ENCODE measurements around the gene DUSP28.

Gene DUSP28

DNA sequence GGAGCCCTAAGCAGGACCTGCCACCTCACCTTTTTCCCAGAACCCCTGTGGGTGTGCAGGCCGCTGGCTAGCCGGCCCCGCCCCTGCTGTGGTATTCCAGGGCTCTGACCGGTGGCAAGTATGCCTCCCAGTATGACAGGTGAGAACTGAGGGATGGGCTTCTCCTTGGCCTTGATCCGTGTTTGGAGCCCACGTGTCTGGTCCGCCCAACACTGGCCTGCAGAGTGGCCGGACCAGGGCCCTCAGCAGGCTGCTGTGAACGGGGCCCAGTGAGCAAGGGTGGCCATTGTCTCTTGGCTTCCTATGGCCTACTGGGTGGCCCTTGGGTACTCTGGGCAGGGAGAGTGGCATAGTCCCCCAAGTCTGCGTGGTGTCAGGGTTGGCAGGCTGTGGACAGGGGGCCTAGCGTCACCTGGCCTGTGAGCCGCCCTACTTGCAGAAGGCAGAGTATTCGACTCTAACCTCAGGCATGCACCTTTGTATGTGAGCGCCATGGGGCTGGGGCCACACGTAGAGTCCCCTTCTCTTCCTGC, 9.9 kb downstream of the DUSP28 start:
- no peak for FAIRE-seq
- TF ChIP-seq TAF1 (IDR thresholded peaks at IDR 0.05; ENCODE audit: low read depth, low read length): no peak
- no peak for TF ChIP-seq POLR2A (IDR thresholded peaks at IDR 0.05; ENCODE audit: low read depth, low read length)
- TF ChIP-seq POLR2AphosphoS5 (IDR thresholded peaks at IDR 0.05; ENCODE audit: low read depth, low read length): no peak
- no peak for TF ChIP-seq POU2F2 (IDR thresholded peaks at IDR 0.05; ENCODE audit: low read depth, low read length)
- TF ChIP-seq PAX5 (IDR thresholded peaks at IDR 0.05; ENCODE audit: insufficient read depth, low read length, severe bottlenecking): no peak
- TF ChIP-seq SPI1 (IDR thresholded peaks at IDR 0.05; ENCODE audit: low read depth, low read length): no peak

DNA sequence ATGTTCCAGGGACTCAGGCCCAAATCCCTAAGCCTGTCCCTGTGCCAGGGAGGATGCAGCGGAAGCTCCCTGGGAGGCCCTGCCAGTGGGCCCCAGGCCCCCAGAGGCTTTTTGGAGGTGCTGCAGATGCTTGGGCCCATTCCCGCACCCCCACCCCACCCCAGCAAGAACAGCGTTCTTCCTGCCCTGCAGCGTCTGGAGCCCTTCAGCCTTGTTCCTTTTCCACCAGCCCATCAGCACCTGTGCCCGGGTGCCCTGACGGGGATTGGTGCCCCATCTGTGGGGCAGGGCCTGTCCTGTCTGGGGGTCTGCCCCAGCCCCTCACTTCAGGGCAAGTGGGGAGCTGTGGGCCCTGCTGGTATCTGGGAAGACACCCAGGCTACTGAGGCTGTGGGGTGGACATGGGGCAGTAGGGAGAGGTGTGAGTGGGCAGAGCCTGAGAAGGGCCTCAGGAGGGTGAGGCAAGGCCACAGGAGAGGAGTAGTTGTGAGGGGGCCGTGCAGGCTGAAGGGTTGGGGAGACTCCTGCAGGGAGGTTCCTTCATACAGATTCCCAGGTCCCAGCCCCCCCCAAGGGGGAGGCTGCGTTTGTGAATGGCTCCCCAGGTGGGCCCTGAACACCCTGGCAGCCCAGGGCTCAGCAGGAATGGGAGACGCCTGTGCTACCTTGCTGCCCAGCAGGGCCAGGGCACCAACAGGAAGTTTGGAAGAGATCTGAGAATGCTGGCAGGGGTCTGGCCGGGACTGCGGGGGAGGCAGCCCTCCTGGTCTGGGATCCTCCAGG, 10.6 kb downstream of the DUSP28 start:
- TF ChIP-seq POU2F2 (IDR thresholded peaks at IDR 0.05; ENCODE audit: low read depth, low read length): no peak
- no peak for FAIRE-seq
- no peak for DNase-seq (ENCODE audit: insufficient read length, low spot score)

More for the DNA sequence above, 9.9 kb downstream of the DUSP28 start:
- no peak for DNase-seq (ENCODE audit: insufficient read length, low spot score)

DNA sequence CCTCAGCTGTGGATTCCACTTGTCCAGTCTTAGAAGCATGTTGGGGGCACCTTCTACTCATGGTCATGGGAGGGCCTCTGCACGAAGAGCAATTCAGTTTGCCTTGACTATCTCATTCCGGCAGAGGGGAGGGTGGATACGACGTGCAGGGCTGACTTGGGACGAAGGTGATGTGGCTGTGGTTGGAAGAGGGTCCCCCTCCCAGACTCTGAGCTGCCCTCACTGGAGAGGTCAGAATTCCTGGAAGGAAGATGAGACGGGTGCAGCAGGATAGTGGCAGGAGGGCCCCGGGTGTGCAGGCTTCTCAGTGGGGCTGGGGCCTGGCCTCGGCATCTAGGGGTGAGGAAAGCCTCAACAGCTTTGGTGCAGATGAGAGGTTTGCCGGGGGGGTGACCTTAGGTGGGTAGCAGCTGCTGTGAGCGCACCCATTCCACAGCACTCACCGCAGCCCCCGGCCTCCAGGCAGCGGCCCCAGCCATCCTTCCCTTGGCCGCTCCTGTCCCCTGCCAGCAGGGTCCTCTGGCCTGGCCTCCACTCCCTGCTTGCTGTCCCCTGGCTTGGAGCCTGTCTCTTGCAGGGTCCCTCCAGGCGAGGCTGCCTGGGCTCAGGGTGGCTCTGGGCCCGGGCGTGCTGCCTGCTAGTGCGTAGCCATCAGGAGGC, 11.3 kb downstream of the DUSP28 start:
- no peak for FAIRE-seq
- DNase-seq (ENCODE audit: insufficient read length, low spot score): no peak
- TF ChIP-seq POU2F2 (IDR thresholded peaks at IDR 0.05; ENCODE audit: low read depth, low read length) (no peak), POLR2AphosphoS5 (IDR thresholded peaks at IDR 0.05; ENCODE audit: low read depth, low read length) (no peak), TAF1 (IDR thresholded peaks at IDR 0.05; ENCODE audit: low read depth, low read length) (no peak), SPI1 (IDR thresholded peaks at IDR 0.05; ENCODE audit: low read depth, low read length) (no peak), POLR2A (IDR thresholded peaks at IDR 0.05; ENCODE audit: low read depth, low read length) (no peak), PAX5 (IDR thresholded peaks at IDR 0.05; ENCODE audit: insufficient read depth, low read length, severe bottlenecking) (no peak)

DNA sequence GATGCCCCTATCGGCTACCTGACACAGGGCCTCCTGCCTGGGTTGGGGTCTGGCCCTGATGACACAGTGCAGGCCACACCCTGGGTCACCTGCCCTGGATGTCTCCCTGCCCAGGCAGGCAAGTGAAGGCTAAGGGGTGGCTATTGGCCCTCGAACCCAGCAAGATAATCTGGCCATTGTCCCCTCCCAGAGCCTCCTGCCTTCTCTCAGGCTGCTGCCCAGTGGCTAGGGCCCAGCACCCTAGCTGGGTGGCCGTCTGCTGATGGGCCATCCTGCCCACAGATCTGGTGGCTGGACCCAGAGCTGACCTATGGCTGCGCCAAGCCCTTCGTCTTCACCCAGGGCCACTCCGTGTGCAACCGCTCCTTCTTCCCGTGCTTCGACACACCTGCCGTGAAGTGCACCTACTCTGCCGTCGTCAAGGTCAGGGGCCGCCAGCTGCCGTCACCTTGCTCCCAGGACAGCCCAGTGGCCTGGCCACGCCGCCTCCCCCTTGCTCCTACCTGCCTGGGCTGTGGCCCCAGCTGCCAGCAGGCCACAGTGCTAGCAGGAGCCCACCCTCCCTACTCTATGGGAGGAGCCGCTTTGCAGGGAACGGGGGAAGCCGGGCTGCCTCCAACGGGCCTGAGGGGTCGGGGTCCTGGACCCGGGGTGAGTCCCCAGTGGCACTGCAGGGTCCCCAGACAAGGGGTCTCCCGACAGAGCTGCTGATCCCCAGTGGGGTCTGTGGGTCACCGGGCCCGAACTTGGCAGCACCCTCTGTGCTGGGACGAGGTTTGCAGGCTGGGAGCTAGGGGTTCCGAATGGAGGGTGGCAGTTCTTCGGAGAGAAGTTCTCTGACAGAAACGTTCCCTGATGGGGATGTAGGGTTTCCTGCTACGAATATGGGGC, 12.2 kb downstream of the DUSP28 start:
- no peak for FAIRE-seq

DNA sequence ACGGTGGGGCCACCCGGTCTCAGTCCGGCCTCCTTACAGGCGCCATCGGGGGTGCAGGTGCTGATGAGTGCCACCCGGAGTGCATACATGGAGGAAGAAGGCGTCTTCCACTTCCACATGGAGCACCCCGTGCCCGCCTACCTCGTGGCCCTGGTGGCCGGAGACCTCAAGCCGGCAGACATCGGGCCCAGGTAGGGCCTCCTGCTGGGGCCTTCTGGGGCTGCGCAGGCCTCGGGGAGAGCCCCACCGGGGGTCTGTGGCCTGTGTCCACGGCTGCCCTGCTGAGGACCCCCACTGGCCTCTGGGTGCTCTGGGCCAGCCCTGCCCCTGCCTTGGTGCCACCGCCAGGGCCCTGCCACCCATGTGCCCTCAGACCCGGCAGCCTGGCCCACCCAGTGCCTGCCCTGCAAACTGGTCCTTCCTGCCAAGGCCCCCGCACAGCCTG, 12.9 kb downstream of the DUSP28 start:
- DNase-seq (ENCODE audit: insufficient read length, low spot score) (no peak), FAIRE-seq (no peak)
- TF ChIP-seq POLR2AphosphoS5 (IDR thresholded peaks at IDR 0.05; ENCODE audit: low read depth, low read length) (no peak), POU2F2 (IDR thresholded peaks at IDR 0.05; ENCODE audit: low read depth, low read length) (no peak), PAX5 (IDR thresholded peaks at IDR 0.05; ENCODE audit: insufficient read depth, low read length, severe bottlenecking) (no peak), TAF1 (IDR thresholded peaks at IDR 0.05; ENCODE audit: low read depth, low read length) (no peak), SPI1 (IDR thresholded peaks at IDR 0.05; ENCODE audit: low read depth, low read length) (no peak), POLR2A (IDR thresholded peaks at IDR 0.05; ENCODE audit: low read depth, low read length) (no peak)

More for the DNA sequence above, 12.2 kb downstream of the DUSP28 start:
- DNase-seq (ENCODE audit: insufficient read length, low spot score): no peak
- TF ChIP-seq POLR2AphosphoS5 (IDR thresholded peaks at IDR 0.05; ENCODE audit: low read depth, low read length) (no peak), TAF1 (IDR thresholded peaks at IDR 0.05; ENCODE audit: low read depth, low read length) (no peak), PAX5 (IDR thresholded peaks at IDR 0.05; ENCODE audit: insufficient read depth, low read length, severe bottlenecking) (no peak), POU2F2 (IDR thresholded peaks at IDR 0.05; ENCODE audit: low read depth, low read length) (no peak), POLR2A (IDR thresholded peaks at IDR 0.05; ENCODE audit: low read depth, low read length) (no peak), SPI1 (IDR thresholded peaks at IDR 0.05; ENCODE audit: low read depth, low read length) (no peak)

DNA sequence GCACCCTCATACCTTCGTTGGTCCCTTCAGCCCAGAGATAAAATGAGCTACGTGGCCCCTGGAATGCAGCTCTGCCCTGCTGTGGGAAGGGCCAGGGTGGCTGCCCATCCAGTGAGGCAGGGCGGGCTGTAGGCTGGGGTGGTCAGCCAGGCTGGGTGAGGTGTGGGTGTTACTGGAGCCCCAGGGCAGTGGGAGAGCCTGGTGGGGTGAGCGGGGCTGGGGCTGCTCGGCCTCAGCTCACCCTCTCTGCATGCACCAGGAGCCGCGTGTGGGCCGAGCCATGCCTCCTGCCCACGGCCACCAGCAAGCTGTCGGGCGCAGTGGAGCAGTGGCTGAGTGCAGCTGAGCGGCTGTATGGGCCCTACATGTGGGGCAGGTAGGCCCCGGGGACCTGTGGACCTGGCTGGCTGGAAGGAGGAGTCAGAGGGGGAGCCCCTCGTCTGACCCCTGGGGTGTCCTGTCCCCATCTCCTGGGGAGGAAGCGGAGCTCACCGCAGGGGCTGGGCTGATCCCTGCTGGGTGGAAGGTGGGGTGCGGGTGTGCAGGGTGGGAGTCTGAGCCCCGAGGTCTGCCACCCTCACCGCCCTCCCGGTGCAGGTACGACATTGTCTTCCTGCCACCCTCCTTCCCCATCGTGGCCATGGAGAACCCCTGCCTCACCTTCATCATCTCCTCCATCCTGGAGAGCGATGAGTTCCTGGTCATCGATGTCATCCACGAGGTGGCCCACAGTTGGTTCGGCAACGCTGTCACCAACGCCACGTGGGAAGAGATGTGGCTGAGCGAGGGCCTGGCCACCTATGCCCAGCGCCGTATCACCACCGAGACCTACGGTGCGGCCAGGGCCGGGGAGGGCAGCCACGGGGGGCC, 13.6 kb downstream of the DUSP28 start:
- no peak for DNase-seq (ENCODE audit: insufficient read length, low spot score)
- FAIRE-seq: no peak
- TF ChIP-seq TAF1 (IDR thresholded peaks at IDR 0.05; ENCODE audit: low read depth, low read length) (no peak), PAX5 (IDR thresholded peaks at IDR 0.05; ENCODE audit: insufficient read depth, low read length, severe bottlenecking) (no peak), SPI1 (IDR thresholded peaks at IDR 0.05; ENCODE audit: low read depth, low read length) (no peak), POLR2AphosphoS5 (IDR thresholded peaks at IDR 0.05; ENCODE audit: low read depth, low read length) (no peak), POLR2A (IDR thresholded peaks at IDR 0.05; ENCODE audit: low read depth, low read length) (no peak), POU2F2 (IDR thresholded peaks at IDR 0.05; ENCODE audit: low read depth, low read length) (no peak)

DNA sequence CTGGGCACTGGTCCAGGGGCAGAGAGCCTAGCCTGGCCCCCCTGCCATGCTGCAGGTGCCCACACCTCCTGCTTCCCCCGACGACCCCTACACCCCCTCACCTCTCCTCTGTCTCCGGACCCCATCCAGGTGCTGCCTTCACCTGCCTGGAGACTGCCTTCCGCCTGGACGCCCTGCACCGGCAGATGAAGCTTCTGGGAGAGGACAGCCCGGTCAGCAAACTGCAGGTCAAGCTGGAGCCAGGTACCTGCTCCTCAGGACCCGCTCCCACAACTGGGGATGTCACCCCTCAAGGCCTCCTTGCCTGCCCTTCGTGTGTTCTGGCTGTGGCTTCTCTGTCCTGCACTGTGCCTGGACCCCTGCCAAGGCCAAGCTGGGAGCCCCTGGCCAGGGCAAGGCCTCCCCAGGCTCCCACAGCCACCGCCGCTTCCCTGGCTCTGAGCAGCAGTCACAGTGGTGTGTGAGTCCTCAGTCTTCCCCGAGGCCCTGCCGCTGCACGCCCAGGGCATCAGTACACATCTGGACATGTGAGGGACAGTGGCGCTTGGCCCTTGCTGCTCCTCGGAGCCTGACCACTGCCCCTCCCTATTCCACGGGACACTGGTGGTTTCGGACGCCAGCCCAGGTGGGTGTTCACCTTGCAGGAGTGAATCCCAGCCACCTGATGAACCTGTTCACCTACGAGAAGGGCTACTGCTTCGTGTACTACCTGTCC, 14.4 kb downstream of the DUSP28 start:
- DNase-seq (ENCODE audit: insufficient read length, low spot score) (no peak), FAIRE-seq (no peak)
- TF ChIP-seq POU2F2 (IDR thresholded peaks at IDR 0.05; ENCODE audit: low read depth, low read length): no peak
- no peak for TF ChIP-seq POLR2AphosphoS5 (IDR thresholded peaks at IDR 0.05; ENCODE audit: low read depth, low read length)
- TF ChIP-seq SPI1 (IDR thresholded peaks at IDR 0.05; ENCODE audit: low read depth, low read length): no peak
- no peak for TF ChIP-seq POLR2A (IDR thresholded peaks at IDR 0.05; ENCODE audit: low read depth, low read length)

Measured in GM12891 (cell line).